ENCODE results near the gene LELP1. TPM values are rescaled to one million over a fixed set of nuclear protein-coding genes. Genes with fewer than 3 reads are reported as not detected.

Gene LELP1
- total RNA-seq, 1 donor from 2014 or later: not detected

- Mint-ChIP-seq H3K36me3 (ENCODE audit: unreplicated experiment) (no peaks in the 10 kb centered on the region), H3K27ac (ENCODE audit: unreplicated experiment) (no peak overlapping the region)
These were observed 42.2 kb downstream of the LELP1 start for GRCh38 chr1:153245466-153245865.

DNA sequence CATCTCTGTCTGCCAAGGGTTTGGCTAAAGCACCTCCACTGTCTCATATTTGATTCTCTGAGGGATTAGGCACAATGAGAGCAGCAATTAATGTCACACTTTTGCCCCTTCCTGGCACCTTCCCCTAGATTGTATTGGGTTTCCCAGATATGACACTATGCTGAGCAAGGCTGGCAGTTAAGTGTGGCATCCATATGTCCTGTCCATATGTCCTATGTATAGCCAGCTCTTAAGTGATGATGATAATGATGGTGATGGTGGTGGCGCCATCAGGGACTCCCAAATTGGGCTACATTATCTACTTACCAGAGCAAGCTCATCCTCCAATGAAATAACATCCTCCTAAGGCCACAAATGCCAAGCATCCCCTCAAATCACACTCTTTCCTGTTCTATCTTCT lies 42.8 kb downstream of the LELP1 start:
- no peak overlapping the region for H3K27ac Mint-ChIP-seq (ENCODE audit: unreplicated experiment)
- TF ChIP-seq, protein P1, sequence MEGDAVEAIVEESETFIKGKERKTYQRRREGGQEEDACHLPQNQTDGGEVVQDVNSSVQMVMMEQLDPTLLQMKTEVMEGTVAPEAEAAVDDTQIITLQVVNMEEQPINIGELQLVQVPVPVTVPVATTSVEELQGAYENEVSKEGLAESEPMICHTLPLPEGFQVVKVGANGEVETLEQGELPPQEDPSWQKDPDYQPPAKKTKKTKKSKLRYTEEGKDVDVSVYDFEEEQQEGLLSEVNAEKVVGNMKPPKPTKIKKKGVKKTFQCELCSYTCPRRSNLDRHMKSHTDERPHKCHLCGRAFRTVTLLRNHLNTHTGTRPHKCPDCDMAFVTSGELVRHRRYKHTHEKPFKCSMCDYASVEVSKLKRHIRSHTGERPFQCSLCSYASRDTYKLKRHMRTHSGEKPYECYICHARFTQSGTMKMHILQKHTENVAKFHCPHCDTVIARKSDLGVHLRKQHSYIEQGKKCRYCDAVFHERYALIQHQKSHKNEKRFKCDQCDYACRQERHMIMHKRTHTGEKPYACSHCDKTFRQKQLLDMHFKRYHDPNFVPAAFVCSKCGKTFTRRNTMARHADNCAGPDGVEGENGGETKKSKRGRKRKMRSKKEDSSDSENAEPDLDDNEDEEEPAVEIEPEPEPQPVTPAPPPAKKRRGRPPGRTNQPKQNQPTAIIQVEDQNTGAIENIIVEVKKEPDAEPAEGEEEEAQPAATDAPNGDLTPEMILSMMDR (IDR thresholded peaks at IDR 0.05): no peak
- no peaks in the 10 kb centered on the region for H3K36me3 Mint-ChIP-seq (ENCODE audit: unreplicated experiment)
- no peaks in the 10 kb centered on the region for H3K27me3 Mint-ChIP-seq (ENCODE audit: unreplicated experiment)
- no peak for DNase-seq (ENCODE audit: extremely low spot score, unreplicated experiment)
- no peaks in the 10 kb centered on the region for H3K4me1 Mint-ChIP-seq (ENCODE audit: unreplicated experiment)
- H3K4me3 Mint-ChIP-seq (ENCODE audit: unreplicated experiment): no peak overlapping the region
- peaks cover 7% of the 10 kb centered on the region for H3K9me3 Mint-ChIP-seq (ENCODE audit: unreplicated experiment)

More at GRCh38 chr1:153245466-153245865, 42.2 kb downstream of the LELP1 start:
- H3K9me3 Mint-ChIP-seq (ENCODE audit: unreplicated experiment): peaks cover 7% of the 10 kb centered on the region
- H3K4me3 Mint-ChIP-seq (ENCODE audit: unreplicated experiment): no peak overlapping the region
- H3K4me1 Mint-ChIP-seq (ENCODE audit: unreplicated experiment): no peaks in the 10 kb centered on the region
- H3K27me3 Mint-ChIP-seq (ENCODE audit: unreplicated experiment): no peaks in the 10 kb centered on the region
- TF ChIP-seq, protein P1 (IDR thresholded peaks at IDR 0.05): no peak
- peak; percentile 75 for DNase-seq (ENCODE audit: extremely low spot score, unreplicated experiment)

- Mint-ChIP-seq H3K27me3 (ENCODE audit: unreplicated experiment) (no peaks in the 10 kb centered on the region), H3K27ac (ENCODE audit: unreplicated experiment) (no peak overlapping the region), H3K9me3 (ENCODE audit: unreplicated experiment) (peaks cover 7% of the 10 kb centered on the region), H3K36me3 (ENCODE audit: unreplicated experiment) (no peaks in the 10 kb centered on the region), H3K4me1 (ENCODE audit: unreplicated experiment) (no peaks in the 10 kb centered on the region), H3K4me3 (ENCODE audit: unreplicated experiment) (no peak overlapping the region)
- no peak for DNase-seq (ENCODE audit: extremely low spot score, unreplicated experiment)
- TF ChIP-seq, protein P1 (IDR thresholded peaks at IDR 0.05): no peak
These were observed 43.6 kb downstream of the LELP1 start for GRCh38 chr1:153246825-153247224.

GRCh38 chr1:153248176-153248879 lies 45.1 kb downstream of the LELP1 start:
- no peaks in the 10 kb centered on the region for H3K4me1 Mint-ChIP-seq (ENCODE audit: unreplicated experiment)
- peak; percentile 73 for DNase-seq (ENCODE audit: extremely low spot score, unreplicated experiment)
- peaks cover 7% of the 10 kb centered on the region for H3K9me3 Mint-ChIP-seq (ENCODE audit: unreplicated experiment)
- TF ChIP-seq, protein P1 (IDR thresholded peaks at IDR 0.05): no peak
- H3K27me3 Mint-ChIP-seq (ENCODE audit: unreplicated experiment): no peaks in the 10 kb centered on the region
- H3K27ac Mint-ChIP-seq (ENCODE audit: unreplicated experiment): no peak overlapping the region
- no peak overlapping the region for H3K4me3 Mint-ChIP-seq (ENCODE audit: unreplicated experiment)
- H3K36me3 Mint-ChIP-seq (ENCODE audit: unreplicated experiment): no peaks in the 10 kb centered on the region

DNA sequence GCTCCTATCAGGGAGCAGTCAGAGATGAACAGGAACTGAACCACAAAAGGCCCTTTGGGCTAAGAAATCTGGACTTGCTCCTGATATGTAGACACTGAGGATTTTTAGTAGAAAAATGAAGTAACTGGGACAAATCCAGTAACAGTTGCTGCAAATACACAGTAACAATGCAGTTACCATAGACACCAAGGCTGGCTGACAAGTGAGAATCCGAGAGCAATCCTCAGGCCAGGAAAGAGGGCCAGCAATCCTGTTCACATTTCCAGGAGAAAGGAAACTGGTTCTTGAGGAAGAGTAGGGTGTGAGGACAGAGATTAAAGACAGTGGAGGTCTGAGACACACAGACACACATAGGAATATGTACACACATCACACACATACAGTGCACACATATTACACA lies 46.9 kb downstream of the LELP1 start:
- no peak overlapping the region for H3K4me3 Mint-ChIP-seq (ENCODE audit: unreplicated experiment)
- no peaks in the 10 kb centered on the region for H3K36me3 Mint-ChIP-seq (ENCODE audit: unreplicated experiment)
- peaks cover 4% of the 10 kb centered on the region for H3K27me3 Mint-ChIP-seq (ENCODE audit: unreplicated experiment)
- H3K9me3 Mint-ChIP-seq (ENCODE audit: unreplicated experiment): peaks cover under 1% of the 10 kb centered on the region
- H3K27ac Mint-ChIP-seq (ENCODE audit: unreplicated experiment): no peak overlapping the region
- no peaks in the 10 kb centered on the region for H3K4me1 Mint-ChIP-seq (ENCODE audit: unreplicated experiment)
- no peak for DNase-seq (ENCODE audit: extremely low spot score, unreplicated experiment)
- TF ChIP-seq, protein P1 (IDR thresholded peaks at IDR 0.05): no peak

All from osteocyte (in vitro differentiated cells).